CD4-positive, alpha-beta T cell treated with Interleukin-15 for 4 hours (primary cell): ENCODE data around the gene ROBO1.

Experiments used
- DNase-seq: peaks from one replicate; pipeline ENCODE4 v3.0.0-alpha.2; 2020; ENCODE audit warnings: low spot score

Gene ROBO1

DNA sequence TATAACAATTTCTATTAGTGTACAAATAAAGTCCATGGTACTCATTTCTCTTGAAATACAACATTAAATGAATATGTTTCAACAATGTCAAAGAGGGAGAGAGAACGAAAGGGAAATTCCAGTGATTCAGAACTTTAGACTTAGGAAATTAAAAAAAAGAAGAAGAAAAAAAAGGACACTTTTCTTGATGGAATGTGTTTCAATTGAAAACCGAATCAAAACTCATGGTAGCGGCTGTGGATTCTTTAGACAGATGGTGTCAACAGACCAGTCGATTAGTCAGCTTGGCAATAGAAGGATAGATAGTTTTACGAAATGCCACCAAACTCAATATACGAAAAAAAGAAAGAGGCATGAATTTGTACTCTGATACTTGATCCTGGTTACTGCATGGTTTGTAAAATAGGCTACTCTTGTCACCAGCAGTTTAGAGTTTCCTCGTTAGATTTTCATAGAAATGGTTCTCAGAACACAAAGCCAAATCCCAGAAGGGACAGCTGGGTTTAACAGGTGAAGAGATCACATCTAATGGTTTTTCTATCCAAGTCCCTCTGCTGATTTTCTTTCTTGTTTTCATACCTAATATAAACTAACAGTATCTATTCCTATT lies 793.5 kb downstream of the ROBO1 start:
- no peak for DNase-seq

DNA sequence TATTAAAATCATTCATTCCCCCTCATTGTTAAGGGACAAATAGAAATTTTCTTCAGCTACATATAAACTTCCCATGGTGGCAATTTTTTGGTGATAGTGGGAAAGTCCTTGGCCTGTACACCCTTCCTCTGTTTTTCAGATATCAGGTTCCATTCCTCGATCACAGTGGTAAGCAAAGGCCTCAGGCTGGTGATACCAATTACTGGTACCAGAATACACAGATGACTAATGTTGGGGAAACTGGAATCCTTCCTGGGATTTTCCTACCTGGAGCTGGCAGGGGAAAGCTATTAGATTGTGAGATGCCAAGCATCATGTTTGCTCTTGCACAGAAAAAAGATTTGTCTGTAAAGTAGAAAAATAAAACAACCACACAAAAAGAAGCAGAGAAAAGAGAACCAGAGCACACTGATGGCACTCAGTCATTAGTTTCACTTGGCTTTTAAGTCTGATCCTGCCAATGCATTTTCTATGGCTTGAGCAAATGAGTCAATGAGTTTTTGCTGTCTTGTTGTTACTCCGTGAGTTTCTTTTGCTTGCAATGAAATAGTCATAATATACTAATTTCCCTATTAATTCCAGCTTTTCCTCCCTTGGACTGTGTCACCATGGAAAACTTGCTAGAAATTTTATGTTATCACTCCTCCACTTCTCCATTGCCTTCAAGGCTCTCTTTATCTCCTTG lies 795.0 kb downstream of the ROBO1 start:
- no peak for DNase-seq

DNA sequence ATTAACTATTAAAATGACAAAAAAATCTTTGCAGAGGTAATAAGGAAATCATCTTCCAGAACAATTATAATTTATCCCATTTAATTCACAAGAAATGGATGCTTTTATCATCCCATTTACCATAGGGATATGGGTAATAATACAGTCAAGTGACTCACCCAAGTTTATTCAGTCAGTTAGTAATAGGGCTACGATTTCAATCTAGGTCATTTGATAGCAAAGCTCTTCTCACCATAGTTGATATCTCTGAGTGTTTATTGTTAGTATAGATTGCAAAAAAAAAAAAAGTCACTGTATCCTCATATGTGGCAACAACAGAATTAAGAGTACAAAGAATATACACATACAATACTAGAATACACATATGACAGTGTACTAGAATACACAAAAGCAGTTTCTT lies 797.1 kb downstream of the ROBO1 start:
- no peak for DNase-seq

DNA sequence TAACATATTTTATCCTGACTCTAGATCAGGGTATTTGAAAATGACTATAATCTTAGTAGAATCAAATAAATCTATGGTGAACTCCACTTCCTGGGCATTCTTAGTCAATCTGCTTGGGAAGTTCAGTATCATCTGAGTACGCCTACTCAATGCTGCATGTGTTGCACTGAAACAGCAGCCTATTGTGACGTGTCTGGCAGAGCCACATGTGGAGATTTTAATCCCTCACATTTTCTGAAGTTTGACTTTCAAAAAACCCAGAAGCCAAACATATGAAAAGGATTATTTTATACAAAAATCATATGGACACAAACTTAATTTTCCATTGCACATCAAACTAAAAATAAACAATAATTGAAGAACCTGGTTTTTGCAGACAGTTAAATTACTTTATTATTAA lies 798.3 kb downstream of the ROBO1 start:
- no peak for DNase-seq

DNA sequence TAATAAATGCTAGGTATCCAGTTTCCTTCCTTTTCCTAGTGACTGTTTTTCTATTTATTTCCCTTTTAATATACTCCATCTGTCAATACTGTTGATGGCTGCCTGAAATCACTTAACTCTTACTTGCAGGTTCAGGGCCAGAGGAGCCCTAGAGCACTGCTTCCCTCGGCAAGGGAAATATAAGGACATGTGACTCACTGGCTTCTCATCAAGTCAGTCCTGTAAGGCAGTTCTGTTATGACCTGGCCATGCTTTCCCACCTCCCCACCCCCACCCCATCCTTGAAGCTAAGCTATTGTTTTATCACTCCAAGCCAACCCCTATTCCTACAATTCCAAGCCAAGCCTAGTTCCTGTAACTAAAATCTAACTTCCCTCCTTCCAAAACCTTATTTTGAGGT lies 800.7 kb downstream of the ROBO1 start:
- no peak for DNase-seq

DNA sequence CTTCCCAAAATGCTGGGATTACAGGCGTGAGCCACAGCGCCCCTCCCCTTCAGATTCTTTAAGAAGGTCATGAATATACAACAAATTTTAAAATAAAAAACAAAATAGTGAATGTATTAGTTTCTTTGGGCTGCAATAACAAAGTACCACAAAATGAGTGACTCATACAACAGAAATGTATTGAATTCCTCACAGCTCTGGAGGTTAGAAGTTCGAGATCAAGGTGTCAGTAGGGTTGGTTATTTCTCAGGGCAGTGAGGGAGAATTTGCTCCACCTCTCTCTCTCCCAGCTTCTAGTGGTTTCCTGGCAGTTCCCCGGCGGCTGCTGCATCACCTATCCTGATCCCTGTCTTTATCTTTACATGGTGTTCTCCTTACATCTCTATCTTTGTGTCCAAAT lies 804.0 kb downstream of the ROBO1 start:
- no peak for DNase-seq

DNA sequence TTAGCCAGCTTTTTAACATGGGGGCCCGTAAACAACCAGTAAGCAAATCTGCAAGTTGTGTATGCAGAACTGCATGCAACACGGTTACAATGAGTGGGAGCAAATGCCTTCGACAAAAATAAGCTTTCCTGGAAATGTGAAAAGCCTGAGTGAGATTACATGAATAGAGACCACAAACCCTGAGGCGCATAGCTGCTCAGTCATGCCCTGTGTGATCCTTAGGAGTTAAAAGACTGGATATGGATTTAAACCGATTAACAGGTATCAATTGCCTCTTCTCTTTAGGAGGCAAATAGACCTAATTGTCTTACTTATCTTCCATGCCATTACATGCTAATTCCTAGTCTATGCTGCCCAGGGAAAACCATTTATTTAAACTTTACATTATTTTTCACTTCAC lies 810.3 kb downstream of the ROBO1 start:
- no peak for DNase-seq

DNA sequence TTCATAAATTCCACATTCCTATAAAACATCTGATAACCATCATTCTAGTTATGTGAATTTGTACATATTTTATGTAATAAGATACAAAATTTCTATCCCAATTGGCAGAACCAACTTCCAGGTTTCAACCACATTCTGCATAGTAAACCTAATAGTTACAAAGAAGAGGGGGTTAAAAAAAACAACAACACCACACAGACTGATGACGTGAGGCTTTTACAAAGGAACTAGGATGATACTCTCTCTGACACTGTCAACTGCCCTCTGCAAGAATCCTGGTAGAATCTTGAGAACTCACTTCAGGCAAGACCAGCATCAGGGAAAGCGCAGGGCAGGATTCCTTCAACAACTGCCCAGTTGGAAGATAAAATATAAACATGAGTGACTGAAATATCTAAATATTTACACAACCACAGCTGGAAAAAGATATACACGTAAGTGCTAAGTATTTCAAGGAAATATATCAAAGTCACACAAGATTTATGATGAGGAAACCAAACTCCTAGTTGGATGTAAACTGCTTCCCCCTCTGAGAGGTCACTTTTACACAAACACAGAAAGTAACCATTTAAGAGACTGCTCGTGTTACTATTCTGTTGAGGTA lies 816.4 kb downstream of the ROBO1 start:
- DNase-seq = no peak

DNA sequence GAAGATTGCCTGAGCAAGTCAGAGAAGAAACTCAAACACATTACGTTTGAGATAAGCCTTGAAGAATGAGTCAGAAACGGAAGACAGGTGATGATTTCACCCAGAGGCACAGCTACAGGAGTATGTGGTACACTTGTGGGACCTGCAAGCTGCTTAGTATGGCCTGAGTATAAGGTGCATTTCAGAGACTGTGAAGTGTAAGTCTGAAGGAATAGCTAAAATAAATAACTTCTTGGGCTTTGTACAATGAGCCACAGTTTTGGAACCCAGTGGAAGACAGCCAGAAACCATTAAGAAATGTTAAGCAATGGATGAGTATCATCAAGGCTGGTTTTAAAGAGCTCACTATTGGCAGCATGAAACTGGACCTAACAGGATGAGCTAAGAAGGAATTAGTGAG lies 826.2 kb downstream of the ROBO1 start:
- DNase-seq = no peak

DNA sequence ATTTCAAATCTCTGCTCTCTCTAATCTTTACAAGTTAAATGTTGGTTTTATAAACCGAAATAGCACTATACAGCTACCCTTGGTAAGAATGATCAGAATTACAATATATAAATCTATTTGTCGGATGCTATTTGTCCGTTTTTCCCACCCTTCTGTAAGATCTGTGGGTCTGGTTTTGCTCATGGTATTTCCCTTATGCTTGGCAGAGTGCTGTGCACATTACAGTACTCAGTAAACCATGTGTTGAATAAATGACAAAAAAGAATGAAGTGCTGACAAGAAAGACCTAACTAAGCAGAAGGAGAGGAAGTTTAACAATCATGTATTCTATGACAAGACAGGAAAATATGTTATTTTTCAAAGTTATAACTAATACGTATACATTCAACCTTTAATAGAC lies 827.2 kb downstream of the ROBO1 start:
- DNase-seq = no peak

DNA sequence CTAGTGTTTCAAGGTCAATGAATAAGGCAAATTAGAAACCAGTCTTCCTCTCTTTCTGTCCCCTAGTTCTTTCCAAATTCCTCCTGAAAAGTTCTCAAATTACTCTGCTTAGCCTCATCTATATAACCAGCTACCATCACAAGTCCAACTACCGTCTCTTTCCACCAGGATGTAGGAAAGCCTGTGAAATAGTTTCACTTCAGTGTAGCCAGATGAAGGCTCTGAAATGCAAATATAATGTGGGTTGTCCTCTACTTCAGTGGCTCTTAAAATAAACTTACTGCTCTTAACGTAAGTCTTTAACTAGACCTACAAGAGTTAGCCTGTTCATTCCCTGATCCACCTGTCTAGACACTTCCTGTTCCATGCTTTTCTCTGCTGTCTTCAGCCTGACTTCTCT lies 827.7 kb downstream of the ROBO1 start:
- no peak for DNase-seq

DNA sequence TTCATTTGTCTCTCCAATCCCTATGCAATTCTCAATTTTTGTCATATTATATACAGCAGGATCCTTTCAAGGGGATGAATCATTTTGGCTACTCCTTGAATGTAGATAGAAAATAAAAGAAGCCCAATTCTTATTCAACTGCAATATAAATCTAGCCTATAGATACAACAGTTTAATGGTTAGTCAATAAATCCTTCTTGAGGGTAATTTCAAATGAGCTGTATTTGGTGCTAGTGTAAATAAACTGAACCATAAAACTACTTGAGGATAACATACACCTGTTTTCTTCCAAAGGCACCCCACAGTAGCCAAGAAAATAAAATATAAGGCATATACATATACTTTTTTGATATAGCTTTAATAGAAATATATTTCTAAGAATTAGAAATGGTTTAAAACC lies 830.3 kb downstream of the ROBO1 start:
- no peak for DNase-seq

DNA sequence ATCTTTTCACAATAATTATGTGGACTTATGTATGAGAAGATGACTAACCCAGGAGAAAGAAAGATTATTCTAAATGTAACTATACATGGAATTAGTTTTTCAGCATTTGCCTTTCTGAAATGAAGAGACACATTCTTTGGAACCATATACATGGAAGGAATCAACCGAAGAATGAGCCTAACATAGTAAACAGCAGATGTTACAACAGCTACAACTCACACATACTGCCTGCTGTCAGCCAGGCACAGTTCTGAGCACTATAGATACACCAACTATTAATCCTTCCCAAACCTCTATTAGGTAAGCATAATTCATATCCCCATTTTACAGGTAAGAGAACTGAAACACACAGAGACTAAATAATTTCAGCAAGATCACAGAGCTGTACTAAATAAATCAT lies 840.0 kb downstream of the ROBO1 start:
- no peak for DNase-seq

DNA sequence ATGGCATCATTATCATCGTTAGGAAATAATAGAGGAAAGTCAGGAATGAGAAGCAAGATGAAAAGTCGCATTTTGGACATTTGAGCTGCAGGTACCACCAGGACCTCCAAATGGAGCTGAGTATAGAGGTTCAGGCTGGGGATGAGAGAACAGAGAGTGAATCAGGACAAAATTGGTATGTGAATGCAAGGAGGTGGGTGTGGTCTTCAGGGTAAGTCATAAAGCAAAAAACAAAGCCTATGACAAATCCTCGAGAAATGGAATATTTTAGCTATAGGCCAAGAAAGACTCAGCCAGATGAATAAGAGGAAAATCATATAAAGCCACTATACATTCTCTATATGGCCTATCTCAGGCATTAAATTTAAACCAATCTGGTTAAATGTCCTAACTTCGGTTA lies 841.3 kb downstream of the ROBO1 start:
- no peak for DNase-seq

DNA sequence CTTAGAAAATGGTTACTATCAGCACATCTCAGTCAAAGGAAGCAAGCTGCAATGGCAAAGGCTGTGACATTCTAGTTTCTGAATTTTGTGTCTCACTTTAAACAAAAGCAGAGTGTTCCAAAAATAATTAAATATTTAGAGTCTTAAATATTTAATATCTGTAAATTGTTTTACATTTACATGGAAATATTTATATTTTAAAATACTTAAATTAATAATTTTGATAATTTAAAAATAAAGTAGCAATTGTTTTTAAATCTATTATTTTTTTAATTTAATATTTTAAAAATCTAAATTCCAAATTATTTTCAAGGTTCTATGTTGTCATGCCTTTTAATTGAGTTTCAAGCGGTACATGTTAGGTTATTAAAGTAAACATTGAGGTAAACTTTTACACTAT lies 843.1 kb downstream of the ROBO1 start:
- DNase-seq = no peak

DNA sequence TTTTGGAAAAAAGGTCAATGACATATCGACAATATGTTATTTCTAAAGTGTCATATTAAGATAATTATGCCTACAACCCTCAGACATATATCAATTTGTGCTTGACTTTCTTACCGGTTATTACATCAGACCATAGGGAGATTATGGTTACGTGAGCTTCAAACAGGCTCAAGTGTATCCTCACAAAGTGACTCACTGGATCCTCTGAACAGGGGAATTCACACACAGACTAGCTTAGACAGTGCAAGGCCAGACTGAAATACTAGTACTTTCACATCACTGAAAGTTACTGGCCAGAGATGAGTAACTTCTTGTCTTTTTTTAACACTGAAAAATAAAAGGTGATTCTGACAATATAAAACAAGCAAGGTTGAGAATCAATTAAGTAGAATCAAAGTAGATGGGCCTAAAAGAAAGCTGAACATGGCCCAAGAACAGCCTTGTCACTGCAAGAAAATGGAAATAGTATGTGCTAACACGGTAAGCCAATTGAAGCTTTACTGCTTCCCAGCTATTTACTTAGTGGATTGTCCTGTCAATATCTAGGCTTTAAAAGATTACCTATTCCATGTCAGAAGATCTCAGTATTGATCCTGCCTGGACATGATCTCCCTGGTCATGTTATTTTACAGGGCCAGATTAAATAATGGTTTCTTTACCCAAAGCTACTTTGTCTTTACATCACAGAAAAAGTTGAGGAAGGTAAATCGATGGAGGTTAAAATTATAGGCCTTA lies 848.6 kb downstream of the ROBO1 start:
- DNase-seq = no peak

DNA sequence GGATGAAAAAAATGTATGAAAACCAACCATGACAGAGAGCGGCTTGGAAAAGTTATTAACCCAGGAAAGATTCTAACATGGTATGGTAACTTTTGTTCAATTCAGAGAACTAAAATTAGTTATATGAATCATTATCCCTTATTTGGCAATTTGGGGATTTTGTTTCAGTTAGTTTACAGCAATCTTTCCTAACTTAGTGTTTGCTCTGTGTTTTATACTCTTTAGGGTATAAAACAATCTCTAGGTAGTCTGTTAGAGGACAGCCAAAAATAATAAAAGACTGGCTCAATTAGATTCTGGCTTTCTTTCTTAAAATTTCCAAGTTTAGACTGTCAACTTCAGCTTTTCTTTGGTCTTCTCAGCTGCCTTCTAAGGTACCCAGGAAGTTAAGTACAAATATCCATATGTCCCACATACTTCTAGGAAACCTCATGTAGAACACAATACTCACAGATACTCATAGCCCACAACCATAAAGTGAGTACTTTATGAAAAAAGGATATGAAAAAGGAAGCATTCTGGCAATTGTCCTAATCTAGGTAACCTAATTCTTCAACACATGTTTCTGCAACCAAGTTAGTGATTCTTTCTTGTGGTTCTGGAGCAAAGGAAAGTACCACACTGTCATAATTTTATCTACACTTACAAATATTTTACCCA lies 849.3 kb downstream of the ROBO1 start:
- DNase-seq = no peak

DNA sequence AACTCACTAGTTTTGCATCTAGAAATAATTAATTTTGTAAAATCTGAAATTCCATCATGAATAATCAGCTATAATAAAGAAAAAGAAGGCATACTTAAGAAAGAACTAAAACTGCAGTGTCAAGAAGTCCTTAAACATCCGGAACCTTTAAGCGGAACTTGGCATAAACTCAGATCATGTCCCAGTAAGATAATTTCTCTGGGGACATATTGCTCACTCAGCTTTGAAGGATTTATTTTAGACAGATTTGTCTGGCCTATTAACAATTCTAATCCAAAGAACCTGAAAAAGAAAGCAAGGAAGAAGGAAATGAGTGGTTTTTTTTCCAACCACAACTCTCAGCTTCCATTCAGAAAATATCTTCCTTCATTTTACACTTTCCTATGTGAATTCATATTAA lies 850.3 kb downstream of the ROBO1 start:
- DNase-seq = no peak

DNA sequence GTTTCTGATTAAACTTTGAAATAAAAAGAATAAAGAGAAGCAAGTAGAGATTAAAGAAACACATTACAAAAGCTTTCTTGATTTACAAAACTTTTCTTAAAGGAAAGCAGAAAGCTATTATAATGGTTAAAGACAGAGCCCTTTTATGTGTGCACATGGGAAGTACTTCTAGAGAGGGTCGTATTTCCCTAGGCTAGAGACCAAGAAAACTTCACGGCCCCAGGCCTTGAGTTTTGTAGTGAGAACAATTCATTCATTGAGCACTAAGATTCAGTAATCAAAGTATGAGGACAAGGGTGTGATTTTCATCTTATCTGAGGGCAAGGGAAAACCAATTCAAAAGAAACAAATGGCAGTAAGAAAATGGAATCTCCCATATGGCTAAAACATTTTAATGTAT lies 854.1 kb downstream of the ROBO1 start:
- DNase-seq = no peak

DNA sequence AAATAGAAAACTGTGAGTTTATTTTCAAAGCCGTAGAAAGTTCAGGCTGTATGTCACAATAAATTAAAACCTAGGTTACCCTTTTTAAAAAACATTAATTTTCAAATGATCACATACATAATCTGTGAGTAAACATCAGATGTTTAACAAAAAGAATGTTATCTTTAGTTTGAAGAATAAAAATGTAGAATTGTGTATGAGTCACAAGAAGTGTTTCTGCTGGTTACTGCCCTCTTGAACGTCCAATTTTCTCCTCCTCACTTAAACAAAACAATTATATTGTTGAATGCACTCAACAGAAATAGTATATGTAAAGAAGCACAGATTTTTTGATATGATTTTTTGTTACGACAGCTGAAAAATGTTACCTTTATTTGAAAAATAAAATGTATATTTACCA lies 855.1 kb downstream of the ROBO1 start:
- DNase-seq = no peak

DNA sequence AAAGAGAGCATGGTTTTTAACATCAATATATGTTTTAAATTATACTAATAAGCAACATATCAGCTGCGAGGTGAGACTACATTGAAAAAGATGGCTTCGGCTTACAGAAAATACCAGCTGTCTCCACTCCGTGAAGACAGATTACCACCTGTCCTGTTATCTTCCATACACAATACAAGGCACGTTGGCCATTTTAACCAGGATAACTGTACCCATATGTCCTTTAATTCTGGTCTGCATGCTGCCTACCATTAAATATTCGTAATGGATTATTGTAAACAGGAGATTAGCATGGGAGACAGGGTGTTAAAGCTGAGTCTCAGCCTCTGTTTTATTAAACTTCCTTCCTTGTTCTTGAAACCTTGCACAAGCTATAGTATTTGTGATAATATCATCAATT lies 855.5 kb downstream of the ROBO1 start:
- DNase-seq = no peak

DNA sequence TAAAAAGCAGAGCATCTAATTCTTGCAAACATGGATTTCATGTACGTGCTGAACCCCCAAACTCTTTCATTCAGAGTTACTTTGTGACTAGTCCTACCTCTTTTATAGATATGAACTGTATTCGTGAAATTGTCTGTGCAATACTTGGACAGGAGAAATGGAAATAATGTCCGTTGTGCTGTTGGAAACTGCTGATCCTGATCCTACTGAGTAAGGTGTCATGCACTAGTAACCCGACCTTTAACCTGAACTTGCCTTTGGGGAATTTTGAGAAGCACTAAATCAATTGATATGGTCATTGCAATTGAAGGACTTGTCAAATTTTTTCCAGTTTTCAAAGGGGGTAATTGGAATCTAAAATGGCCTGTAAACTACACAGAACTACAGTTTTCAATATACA lies 856.4 kb downstream of the ROBO1 start:
- no peak for DNase-seq

DNA sequence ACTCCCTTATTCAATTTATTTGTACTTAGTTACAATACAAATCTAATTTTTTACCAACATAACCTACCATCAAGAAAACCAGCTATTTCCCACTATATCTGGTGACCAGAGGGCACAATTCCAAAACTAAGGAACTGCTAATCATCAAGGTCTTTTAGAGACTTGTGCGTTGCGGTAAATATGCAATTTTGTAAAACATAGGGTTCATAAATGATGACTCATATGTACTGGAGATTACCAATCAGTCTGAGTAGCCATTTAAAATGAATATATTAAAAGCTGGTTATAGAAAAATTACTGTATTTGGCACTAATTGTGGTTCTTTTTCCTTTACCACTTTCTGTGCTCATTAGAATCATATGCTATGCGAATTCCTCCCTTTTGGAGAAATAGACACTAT lies 859.6 kb downstream of the ROBO1 start:
- no peak for DNase-seq
